Endothelial cell of umbilical vein (primary cell): ENCODE data around the gene FGFR3. TPM values are rescaled to one million over a fixed set of nuclear protein-coding genes. Genes with fewer than 3 reads are reported as not detected.

Experiments used
- BruUV-seq: library from RNA; stranded (reverse); fragments of 400-500 nt; replicated peaks from 2 replicates; lab custom pipeline; 2021; lab: Mats Ljungman, UMichigan
- CTCF ChIA-PET: fragments of 300-600, 350-600 bp; sonication (Branson Sonifier 250); formaldehyde crosslinking; loops from one replicate; lab custom pipeline; 2021; ENCODE audit warnings: antibody characterized with exemption, inconsistent platforms; lab: Charles Lee
- POLR2A ChIA-PET: fragments of 300-600, 350-600 bp; sonication (Branson Sonifier 250); formaldehyde crosslinking; loops from one replicate; lab custom pipeline; 2021; ENCODE audit warnings: antibody characterized with exemption, inconsistent platforms; lab: Charles Lee
- DNase-seq: peaks from one replicate; pipeline ENCODE4 v3.0.0-alpha.2; 2011; ENCODE audit warnings: low read depth, low spot score
- FAIRE-seq: peaks from 2 replicates; lab custom pipeline; 2011; peaks lifted over from hg19 to GRCh38; lab: Jason Lieb, UNC
- H2AFZ ChIP-seq: 2 replicates; pipeline ENCODE4 v1.6.0; 2012; ENCODE audit warnings: low read depth, low read length, control low read depth, inconsistent platforms
- H3K27ac ChIP-seq: 2 replicates; pipeline ENCODE4 v1.5.1; 2011; ENCODE audit warnings: low read depth, mild to moderate bottlenecking, control low read depth, low read length, moderate library complexity; ENCODE audit not compliant: insufficient read depth
- H3K27me3 ChIP-seq, 2 experiments: 2 replicates each; pipeline versions ENCODE4 v1.6.0 to v1.6.1; 2011; ENCODE audit warnings: low read length in 2 of 2, mixed read lengths in 1 of 2; ENCODE audit not compliant: control insufficient read depth in 2 of 2, insufficient read depth in 2 of 2
- H3K36me3 ChIP-seq, 2 experiments: 2 replicates in 1 of 2; 3 replicates in 1 of 2; pipeline ENCODE4 v1.5.1; 2011; ENCODE audit warnings: low read length in 2 of 2, mild to moderate bottlenecking in 1 of 2, moderate library complexity in 1 of 2; ENCODE audit not compliant: control insufficient read depth in 2 of 2, insufficient read depth in 2 of 2; ENCODE audit errors: extremely low read depth in 1 of 2
- H3K4me1 ChIP-seq: 3 replicates; pipeline ENCODE4 v1.5.1; 2011; ENCODE audit warnings: mild to moderate bottlenecking, low read length; ENCODE audit not compliant: control insufficient read depth, insufficient read depth; ENCODE audit errors: extremely low read depth
- H3K4me2 ChIP-seq: 2 replicates; pipeline ENCODE4 v1.6.1; 2011; ENCODE audit warnings: low read length, control low read depth, mixed read lengths; ENCODE audit not compliant: insufficient read depth
- H3K4me3 ChIP-seq, 3 experiments: fragments of 200-600 bp in 1 of 3; sonication (generic), shearing (Covaris generic) in 1 of 3; replicated peaks in 1 of 3; 2 replicates each; pipeline ENCODE4 v1.5.1; 2011 to 2016; ENCODE audit warnings: control low read depth in 3 of 3, low read length in 3 of 3, mild to moderate bottlenecking in 2 of 3, inconsistent platforms in 1 of 3, low read depth in 1 of 3, moderate library complexity in 1 of 3; ENCODE audit not compliant: insufficient read depth in 1 of 3
- H3K79me2 ChIP-seq: 2 replicates; pipeline ENCODE4 v1.6.0; 2012; ENCODE audit warnings: low read length, inconsistent platforms; ENCODE audit not compliant: control insufficient read depth, insufficient read depth
- H3K9ac ChIP-seq: replicated peaks from 2 replicates; pipeline ENCODE3; 2011; ENCODE audit warnings: low read length, control low read depth; ENCODE audit not compliant: insufficient read depth; ENCODE audit errors: extremely low read depth
- H3K9me1 ChIP-seq: replicated peaks from 3 replicates; pipeline ENCODE4 v1.6.0; 2011; ENCODE audit warnings: mild to moderate bottlenecking, low read length; ENCODE audit not compliant: control insufficient read depth, insufficient read depth; ENCODE audit errors: extremely low read depth
- H3K9me3 ChIP-seq: replicated peaks from 2 replicates; pipeline ENCODE4 v1.5.1; 2012; ENCODE audit warnings: low read length, inconsistent platforms; ENCODE audit not compliant: control insufficient read depth, insufficient read depth
- H4K20me1 ChIP-seq: replicated peaks from 2 replicates; pipeline ENCODE3; 2011; ENCODE audit warnings: mild to moderate bottlenecking, low read length; ENCODE audit not compliant: control insufficient read depth, insufficient read depth; ENCODE audit errors: extremely low read depth
- CTCF ChIP-seq, 2 donors: IDR thresholded peaks; 1 replicate in 1 of 2; 2 replicates in 1 of 2; pipeline ENCODE4 v1.5.1; 2011; ENCODE audit warnings: low read length in 2 of 2, mild to moderate bottlenecking in 2 of 2, moderate library complexity in 2 of 2, control low read depth in 1 of 2, inconsistent platforms in 1 of 2, low read depth in 1 of 2; ENCODE audit not compliant: insufficient read depth in 1 of 2; ENCODE audit errors: extremely low read depth in 1 of 2
- EZH2 ChIP-seq: IDR thresholded peaks from 2 replicates; pipeline ENCODE4 v1.6.1; 2012; ENCODE audit warnings: borderline replicate concordance, low read depth, mild to moderate bottlenecking, moderate library complexity, low read length, inconsistent platforms; ENCODE audit not compliant: severe bottlenecking
- FOS ChIP-seq: IDR thresholded peaks from 2 replicates; pipeline ENCODE4 v1.6.1; 2011; ENCODE audit warnings: mild to moderate bottlenecking, low read length, moderate library complexity, borderline replicate concordance; ENCODE audit not compliant: insufficient read depth
- GATA2 ChIP-seq: IDR thresholded peaks from 2 replicates; pipeline ENCODE4 v1.7.0; 2011; ENCODE audit warnings: low read depth, mild to moderate bottlenecking, moderate library complexity, mixed read lengths, low read length; ENCODE audit not compliant: insufficient read length, insufficient read depth
- JUN ChIP-seq: IDR thresholded peaks from 2 replicates; pipeline ENCODE4 v1.6.1; 2011; ENCODE audit warnings: borderline replicate concordance, low read depth; ENCODE audit not compliant: insufficient read length, insufficient read depth
- MAX ChIP-seq: IDR thresholded peaks from 2 replicates; pipeline ENCODE4 v1.6.1; 2011; ENCODE audit not compliant: insufficient read depth, insufficient read length
- MYC ChIP-seq: IDR thresholded peaks from one replicate; pipeline ENCODE4 v1.6.1; 2011; ENCODE audit warnings: mild to moderate bottlenecking, low read depth, low read length
- POLR2A ChIP-seq: IDR thresholded peaks from 2 replicates; pipeline ENCODE4 v1.6.1; 2012; ENCODE audit warnings: low read depth, mild to moderate bottlenecking, control low read depth, low read length
- POLR2AphosphoS5 ChIP-seq: IDR thresholded peaks from 2 replicates; pipeline ENCODE4 v1.6.1; 2012; ENCODE audit warnings: low read depth, mild to moderate bottlenecking, control low read depth, low read length, moderate library complexity; ENCODE audit not compliant: insufficient read depth
- dilution Hi-C: fragments of 300-500 bp; cut with MboI; formaldehyde crosslinking; loops from one replicate; pipeline ENCODE4 v1.15.0; 2019; ENCODE audit warnings: low sequenced_read_pairs; ENCODE audit not compliant: extremely low pct_ligation_motif_present
- intact Hi-C: fragments of 100-400 bp; cut with micrococcal nuclease; formaldehyde crosslinking; loops from one replicate; pipeline ENCODE4 v1.10.0; 2022
- polyA plus RNA-seq, 4 experiments: library from polyadenylated mRNA; depleted of rRNA in 3 of 4; stranded (reverse) in 3 of 4; unstranded in 1 of 4; fragments of >200 nt; gene quantifications; 2 replicates each; pipeline versions ENCODE4 v1.2.1 to v1.2.3, GENCODE V29; 2011 to 2012; ENCODE audit warnings: missing spikeins in 1 of 4
- total RNA-seq: library from RNA; stranded (reverse); gene quantifications from 2 replicates; pipeline ENCODE4 v1.2.3, GENCODE V29; 2021

FGFR3 gene
- total and polyA plus RNA-seq, 2 donors (not counting 3 experiments of a cell fraction or from before 2014, with no cell fraction given) = 0.73 to 1.2 TPM

- Histone ChIP-seq H3K4me1 (no peaks in the 10 kb centered on the region), H3K9ac (no peak overlapping the region), H3K36me3 (peaks cover 6 to 38% of the 10 kb centered on the region in 2 experiments), H3K27me3 (no peaks in the 10 kb centered on the region), H4K20me1 (no peaks in the 10 kb centered on the region), H3K9me3 (no peaks in the 10 kb centered on the region), H3K9me1 (no peaks in the 10 kb centered on the region), H3K4me2 (no peak overlapping the region), H2AFZ (no peak overlapping the region), H3K79me2 (no peaks in the 10 kb centered on the region), H3K4me3 (no peak overlapping the region), H3K27ac (no peak overlapping the region)
- no TSS peak for BruUV-seq
- CTCF ChIA-PET = no interaction called here
- DNase-seq (no peak), FAIRE-seq (no peak)
- POLR2A ChIA-PET = no interaction called here
- TF ChIP-seq MAX = no peak
- no peak for TF ChIP-seq MYC
- TF ChIP-seq GATA2 = no peak
- no peak for TF ChIP-seq FOS
- TF ChIP-seq EZH2 = no peak
- TF ChIP-seq JUN = no peak
- no peak for TF ChIP-seq POLR2AphosphoS5
- no peak for TF ChIP-seq POLR2A
- no peak for TF ChIP-seq CTCF (IDR thresholded peaks at IDR 0.05; ENCODE audit: extremely low read depth in 1 of 2, insufficient read depth in 1 of 2, low read depth in 1 of 2, low read length in 2 of 2)
- intact Hi-C loops (no loop called here), dilution Hi-C loops (no loop called here)
Measured at GRCh38 chr4:1822568-1823544, 29.8 kb downstream of the FGFR3 start.
